Suppressor macrophage treated with lipopolysaccharide for 1 hour (primary cell): ENCODE results near the gene NUAK1.

Experiments used
- DNase-seq, 3 donors: peaks; one replicate each; pipeline ENCODE4 v3.0.0-alpha.2; 2020 to 2022

The NUAK1 gene

DNA sequence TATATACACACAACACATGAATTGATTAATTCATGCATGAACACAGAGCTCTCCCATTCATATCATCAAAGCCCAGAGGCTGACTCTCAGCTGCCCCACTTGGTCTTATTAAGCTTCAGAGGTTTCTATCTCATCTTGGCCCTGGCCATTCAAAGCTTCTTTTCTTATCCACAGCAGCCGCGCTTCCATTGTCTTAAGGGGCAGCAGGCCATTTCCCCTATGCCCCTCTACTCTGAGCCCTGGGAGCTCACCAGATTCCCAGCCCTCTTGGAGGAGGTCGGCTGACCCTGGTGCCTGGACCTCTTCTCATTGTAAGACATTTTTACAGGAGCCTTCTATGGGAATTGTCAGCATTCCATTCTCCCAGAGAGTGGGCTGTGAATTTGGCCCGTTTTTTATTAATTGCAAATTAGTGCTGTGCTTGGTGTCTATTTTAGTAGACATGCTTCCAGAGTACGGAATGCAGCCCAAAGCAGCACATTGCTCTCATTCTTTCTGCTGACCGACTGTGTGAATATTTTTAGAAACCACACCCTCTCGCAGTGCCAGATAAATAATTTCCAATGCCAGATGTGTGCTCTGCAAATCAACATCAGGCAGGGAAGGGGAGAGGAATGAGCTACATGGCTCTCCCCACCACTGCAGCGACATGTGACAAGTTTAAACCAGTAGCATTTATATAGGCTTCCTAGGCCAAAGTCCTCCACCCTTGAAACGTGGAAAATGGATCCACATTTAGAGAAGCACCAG, 58.5 kb downstream of the NUAK1 start:
- DNase-seq: no peak

DNA sequence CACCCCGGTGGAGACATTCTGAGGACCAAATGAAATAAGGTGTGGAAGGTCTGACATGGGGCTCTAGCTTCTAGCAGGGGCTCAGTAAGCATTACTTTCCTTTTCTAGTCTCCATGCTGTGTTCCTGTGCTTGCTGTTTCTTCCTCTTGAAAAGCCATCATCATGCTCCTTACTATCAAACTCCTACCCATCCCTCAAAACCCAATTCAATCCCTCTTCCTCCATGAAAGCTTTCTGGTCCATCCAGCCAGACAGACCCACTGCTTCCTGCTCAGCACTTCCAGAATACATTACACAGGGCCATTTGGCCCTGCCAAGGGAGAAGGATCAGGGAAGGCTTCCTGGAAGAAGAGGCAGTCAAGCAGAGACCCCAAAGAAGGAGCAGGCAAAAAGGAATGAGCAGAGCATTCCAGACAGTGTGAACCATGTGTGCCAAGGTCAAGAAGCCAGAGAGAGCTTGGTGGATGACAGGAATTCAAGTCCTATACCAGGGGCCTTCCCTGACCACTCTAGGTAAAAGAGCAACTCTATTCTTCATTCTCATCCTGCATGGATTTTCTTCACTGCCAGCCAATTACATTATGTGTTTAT, 59.5 kb downstream of the NUAK1 start:
- peak in 1 of 3 donors; percentile 4 for DNase-seq

DNA sequence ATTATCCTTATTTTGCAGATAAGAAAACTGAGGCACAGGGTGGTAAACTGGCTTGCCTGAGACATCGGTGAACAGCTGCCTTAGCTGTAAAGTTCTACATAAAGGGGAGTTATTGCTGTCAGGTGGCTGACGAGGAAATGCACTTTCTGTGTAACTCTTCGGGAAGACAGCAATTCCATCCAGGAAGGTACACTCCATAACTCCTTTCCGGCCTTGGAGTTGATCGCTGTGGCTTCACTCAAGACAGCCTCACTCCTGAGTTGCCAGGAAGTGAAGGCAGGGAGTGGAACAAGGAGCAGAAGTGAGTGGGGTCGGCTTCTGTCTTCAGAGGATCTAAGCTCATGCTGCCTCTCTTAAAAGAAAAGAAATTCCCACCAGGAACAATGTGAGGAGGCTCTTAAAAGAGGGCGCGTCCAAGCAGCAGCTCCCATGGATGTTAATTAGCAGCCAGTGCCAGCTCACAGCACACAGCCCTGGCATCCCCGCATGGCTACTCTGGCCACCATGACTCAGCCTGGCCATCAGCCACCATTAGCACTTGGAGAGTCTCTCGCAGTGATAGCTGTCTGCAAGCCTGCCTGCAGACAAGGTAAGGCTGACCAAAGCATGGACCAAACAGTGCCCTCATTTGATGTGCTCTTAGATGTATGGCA, 60.3 kb downstream of the NUAK1 start:
- no peak for DNase-seq

DNA sequence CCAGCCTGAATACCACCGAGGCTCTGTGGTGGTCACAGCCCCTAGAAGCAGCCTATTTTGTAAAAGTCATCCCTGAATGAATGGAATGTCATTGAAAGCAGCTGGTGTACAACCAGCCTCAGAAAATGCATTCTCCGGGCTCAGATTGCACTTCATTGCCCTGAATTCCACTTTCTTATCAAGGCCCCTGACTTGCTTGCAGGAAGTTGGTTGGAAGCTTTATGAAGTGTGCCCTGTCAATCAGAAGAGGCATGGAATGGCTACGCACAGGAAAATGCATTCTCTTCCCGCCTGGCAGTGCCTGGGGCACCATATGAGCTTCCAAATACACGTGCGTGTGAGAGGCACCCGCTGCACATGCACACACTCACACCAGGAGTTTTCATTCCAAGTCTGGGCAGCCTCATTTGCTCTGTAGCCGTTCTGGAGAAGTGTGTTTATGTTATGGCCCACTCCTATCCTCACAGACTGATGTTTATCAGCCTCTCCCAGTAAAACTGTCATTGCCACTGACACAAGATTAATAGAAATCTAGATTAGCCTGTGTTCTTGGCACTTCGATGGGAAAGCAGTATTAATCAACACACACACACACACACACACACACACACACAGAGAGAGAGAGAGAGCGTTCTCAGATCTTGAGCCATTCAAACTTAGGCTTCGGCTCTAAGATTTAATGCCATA, 63.9 kb downstream of the NUAK1 start:
- no peak for DNase-seq

DNA sequence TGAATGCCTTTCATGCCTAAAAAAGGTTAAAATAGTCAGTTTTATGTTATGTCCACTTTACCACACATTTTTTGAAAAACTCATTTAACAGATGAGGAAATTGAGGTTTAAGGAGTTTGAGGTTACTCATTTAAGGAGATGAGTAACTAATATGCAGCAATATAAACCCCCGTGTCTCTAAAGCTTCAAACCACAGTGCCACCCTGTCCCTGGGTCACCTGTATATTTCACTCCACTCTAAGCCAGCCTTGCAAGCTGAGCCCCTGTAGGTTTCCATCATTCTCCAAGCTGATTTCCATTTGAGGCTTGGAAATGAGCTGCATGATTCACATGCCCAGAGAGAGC, 64.4 kb downstream of the NUAK1 start:
- DNase-seq: no peak

DNA sequence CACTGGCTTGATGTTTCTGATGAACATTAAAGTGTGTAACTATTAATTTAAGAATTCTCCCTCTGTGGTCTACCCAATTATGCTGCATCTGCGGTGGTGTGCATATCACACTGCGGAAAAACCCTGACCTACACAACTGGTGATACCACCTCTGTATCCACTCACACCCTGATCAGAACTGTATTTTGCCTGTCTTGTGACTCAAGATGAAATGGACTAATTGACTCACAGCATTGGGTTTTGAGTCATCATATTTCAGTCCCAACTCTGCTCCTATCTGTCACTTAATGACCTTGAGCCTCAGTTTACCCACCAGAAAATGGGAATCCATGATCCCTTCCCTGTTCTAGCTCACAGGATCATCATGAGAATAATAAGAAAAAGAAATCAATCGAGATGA, 65.6 kb downstream of the NUAK1 start:
- DNase-seq: no peak

DNA sequence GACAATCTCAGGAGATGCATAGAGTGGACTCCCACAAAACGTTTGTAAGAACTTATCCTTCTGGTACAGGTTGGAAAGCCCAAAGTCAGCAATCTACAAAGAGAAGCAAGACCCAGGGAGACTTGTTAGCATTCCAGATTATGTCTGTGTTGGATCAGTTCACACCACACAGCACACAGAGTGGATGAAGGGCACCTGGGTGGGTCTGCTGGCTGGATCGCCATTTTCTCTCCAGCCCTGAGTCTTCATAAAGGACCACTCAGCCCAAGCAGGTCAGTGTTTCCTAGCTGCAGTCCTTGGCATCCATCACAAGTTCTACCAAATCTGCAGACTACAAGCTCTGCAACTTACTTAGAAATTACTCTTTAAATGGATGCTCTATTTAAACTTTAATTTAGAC, 66.0 kb downstream of the NUAK1 start:
- no peak for DNase-seq

DNA sequence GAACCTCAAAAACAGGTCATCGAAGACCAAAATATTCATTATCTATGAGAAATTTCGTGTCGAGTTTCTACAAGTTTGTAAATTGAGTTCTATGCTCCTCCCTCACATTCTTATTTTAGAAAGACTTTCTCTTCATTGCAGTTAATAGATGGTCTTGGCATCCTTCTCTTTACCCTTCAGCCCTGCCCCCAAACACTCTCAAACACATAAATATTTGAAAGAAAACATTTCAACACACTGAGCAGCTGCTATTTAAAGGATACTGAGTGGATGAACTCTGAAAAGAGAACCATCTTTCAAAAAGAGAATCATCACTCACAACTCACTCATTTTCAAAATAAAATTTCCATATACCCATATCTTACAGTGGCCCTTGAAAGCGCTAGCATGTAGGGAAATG, 67.1 kb downstream of the NUAK1 start:
- no peak for DNase-seq

DNA sequence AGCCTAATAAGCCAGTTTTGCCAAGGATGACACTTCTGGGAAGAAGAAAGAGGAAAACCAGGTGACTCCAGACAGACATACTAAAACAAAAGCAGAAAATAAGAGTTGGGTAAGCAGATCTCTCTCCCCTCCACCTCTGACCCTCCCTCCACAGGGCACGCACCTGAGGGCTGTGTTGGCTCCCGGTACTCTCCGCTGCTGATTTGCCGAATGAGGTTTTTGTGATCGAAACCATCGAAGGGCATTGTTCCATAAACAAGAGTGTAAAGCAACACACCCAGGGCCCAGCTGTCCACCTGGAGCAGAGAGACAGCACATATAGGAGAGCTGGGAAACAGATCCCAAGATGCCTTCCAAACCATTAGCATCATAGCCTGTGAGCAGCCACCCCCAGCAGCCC, 68.1 kb downstream of the NUAK1 start:
- DNase-seq: no peak

DNA sequence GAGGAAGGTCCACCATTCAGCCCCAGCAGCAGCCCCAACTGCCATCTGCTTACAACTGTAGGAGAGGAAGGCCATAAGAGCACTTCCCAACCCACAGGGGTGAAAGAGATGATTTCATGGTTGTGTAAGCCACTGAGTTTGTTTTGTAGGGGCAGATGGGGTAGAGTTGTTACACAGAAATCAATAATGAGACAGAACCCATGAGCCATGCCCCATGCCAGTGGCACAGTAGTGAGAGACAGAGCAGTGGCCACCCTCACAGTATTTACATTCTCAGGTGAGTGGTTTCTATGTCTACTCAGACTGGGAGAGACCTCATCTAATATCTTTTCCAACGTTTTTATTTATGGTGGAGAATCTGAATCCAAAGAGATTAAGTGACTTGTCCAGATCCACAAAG, 68.6 kb downstream of the NUAK1 start:
- DNase-seq: no peak

DNA sequence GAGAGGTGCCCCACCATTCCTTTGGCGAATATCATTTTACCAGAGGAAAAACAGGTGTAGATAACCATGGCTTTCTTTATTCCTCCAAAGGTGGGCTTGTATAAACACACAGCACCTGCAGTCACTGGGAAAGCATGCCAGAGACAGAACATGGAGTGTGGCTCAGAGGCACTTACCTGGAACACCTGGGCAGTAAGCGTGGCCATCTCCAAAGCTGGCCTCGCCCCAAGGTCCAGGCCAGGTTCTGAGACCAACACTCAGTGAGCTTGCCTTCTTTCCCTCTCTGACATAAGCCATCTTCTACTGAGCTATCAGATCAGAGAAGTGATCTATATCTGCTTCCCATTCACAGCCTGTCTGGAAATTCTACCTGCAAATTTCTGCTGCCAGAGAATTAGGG, 70.5 kb downstream of the NUAK1 start:
- no peak for DNase-seq

DNA sequence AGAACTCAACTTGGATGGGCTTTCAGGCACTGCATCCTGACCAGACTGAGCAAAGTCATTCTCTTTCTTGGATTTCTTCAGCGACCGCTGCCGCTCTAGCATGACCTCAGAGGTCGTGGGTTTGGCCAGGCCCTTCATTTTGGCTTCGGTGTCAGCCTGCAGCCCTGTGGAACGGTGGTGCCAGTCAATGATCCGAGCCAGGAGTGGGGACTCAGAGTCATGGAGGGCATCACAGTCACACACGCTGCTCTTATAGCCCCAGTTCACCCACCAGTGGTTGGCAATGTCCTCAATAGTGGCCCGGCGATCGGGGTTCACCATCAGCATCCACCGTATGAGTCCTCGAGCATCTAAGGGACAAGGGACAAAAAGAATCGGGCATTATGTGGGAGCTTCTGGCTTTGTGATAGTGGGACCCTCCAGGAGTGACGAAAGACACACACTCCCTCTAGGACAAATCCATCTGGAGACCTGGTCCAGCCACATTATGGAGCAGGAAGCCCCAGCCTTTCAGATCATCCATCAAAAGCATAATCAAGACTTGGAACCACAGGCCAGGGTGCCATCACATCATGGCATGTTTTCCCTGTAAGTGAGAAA, 71.0 kb downstream of the NUAK1 start:
- no peak for DNase-seq

DNA sequence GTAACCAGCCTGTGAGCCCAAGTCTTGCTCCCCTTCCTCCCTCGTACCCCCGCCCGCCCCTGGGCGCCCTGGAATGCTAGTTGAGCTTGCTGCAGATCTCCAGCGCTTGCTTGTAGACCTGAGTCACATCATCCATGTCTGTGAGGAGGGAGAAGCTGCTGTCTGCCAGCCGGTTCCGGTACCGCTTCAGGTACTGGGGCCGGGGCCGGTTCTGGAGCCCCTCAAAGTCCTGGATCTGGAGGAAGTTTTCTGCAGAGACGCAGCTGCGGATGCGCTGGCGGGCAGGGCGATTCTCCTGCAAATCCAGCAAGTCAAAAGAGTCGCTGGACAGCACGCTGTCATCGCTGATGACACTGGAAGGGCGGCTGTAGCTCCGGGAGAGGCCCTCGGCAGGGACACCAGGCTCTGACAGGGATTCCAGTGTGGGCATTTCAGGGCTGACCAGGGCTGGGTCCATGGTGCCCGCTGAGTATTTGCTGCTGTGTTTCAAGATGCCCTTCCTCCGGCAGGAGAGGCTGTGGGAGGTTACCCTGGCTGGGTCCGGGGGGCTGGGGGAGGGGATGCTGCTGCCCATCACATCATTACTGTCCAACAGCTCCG, 71.9 kb downstream of the NUAK1 start:
- no peak for DNase-seq

DNA sequence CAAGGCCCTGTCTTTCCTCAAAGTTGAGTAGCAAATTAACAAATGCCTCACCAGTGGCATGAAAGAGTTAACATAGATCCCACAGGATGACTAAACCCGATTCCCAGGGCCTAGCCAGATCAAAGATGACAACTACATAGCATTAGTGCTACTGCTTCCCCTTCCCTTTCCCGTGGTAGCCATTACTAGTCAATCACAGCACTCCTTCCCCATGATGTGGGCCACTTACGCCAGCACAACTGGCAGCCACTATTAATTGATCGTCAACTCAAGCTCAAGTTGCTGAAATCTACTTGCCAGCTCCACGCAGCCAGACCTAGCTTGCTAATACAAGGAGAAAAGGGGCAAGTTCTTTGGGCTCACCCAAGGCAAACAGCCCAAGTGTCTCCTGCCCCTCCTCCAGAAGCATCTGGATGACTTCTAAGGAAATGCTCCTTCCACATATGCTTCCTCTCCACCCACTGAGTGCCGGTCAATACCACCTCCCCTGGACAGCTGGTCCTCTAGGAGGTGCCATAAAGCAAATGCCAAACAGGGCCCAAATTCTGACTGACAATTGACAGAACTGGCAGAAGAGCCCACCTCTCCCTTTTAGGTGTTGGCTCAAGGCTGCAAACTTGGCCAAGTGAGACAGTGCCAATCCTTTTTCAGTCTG, 72.6 kb downstream of the NUAK1 start:
- DNase-seq: no peak

DNA sequence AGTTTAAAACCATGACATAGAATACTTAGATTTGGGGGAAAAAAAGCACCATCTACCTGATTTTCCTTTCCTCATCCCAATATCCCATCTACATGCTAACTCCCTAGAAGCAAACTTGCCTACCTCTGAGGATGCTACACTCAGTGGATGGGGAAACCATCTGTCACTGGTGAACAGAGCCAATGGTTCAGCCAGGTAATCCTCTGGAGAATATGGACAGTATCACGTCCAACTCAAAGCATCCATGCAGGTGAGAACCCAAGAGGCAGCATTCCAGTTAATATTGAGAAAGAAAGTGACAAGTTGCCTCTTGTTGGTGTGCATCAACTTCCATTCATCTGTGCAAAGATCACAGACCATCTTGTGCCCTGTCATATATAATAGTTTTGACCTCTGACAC, 73.2 kb downstream of the NUAK1 start:
- DNase-seq: no peak

DNA sequence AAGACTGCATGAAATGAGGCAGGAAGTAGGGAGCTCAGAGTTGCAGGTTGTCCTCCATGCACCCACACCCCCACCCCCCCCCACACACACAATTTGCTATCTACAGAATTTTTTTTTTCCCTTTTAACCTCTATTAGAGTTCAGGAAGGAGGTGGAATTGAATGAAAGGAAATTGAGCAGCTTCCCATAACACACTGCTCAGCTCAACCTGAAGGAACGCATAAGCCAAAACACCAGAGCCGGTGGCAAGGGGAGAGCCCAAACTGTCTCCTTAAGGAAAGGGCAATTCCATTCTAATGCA, 74.1 kb downstream of the NUAK1 start:
- DNase-seq: no peak

DNA sequence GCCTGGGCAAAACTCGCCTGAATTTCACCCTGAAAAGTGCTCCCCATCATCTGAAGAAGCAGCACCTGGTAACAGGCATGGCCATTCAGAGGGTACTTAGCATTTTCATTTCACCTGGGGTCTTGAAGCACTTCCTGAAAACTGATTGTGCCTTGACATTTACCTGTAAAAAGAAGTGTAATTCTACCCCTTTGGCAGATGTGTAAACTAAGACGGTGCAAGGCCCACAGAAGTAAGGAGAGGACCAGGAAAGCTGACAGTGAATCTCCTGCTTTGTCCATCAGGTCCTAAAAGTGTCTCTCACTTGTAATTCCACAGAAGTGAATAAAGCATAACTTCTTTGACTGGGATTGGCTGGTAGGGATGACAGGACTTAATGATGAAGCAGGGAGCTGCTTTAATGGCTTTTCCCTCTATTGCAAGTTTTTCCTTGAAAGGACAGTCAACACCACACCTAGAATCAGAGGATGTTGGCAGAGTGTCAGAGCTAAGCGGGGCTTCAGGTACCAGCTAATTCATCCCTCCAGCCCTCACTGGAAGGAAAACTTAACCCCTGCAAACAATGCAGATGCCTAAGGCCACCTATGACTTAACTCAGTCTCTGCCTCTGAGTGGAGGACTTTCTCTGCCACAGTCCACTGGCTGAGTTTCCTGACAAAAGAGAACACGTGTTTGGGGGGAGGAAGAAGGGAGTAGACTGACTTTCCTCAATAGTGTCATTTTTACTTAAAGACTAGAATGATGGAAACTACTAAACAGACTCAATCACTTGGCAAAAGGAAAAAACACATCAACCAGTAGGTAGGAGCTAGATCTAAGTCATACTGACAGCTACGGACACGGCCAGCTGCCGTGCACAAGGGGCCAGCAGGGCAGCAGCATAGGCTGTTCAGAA, 74.7 kb downstream of the NUAK1 start:
- DNase-seq: no peak

DNA sequence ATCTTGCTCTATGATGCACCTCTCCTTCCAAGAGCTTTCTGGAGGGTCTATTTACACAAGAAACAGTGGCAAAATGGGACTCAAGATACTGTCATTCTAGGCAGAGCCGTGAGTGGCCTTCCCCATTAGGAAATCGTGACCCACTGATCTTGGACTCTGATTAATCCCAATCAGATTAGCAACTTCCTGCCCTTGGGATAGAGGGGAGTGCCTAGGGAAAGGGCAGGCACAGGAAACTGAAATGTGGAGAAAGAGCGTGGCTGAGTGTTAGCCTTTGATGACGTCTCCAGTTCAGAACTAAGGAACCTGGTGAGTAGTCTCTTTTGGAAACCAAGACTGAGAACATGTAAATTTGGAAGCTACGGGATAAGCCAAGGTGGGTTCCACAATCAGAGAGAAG, 76.1 kb downstream of the NUAK1 start:
- no peak for DNase-seq

DNA sequence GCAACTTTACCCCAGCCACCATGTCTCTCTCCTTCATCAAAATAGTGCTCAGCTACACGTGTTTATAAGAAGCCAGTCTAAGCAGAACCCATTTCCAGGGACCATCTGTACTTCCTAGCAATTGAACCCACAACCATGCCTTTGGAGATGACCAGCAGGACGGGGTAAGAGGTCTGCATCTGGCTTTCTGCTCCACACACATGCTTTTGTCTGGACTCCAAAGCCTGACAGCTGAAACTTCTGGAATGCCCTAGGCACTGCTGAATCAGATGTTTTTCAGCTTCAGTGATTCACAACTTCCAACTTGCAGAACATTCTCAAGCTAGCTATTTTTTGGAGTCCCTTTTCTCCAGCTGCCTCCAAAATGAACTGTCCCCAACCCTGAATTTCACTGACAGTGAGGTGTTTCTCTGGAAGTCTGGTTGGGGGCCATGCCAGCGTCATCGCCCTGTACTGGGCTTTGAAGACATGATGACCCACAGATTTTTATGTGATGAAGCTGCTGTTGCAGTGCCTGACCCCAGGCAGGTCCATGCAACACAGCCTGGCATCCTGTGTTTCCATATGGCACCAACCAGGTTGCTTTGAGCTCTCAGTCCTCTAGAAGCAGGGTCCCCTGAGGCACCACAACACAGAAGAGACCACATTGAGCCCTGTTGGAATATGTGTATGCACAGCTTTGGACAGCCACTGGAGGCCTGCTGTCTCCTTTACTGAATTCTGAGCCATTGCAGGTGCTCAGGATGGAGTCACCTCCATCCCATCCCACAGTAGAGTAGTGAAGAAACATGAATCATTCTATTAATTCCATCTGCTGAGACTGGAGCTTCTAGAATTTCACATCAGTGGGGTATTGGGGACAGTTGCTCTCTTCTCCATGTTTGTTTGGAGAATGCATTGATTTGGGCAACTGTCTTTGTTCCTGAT, 80.2 kb downstream of the NUAK1 start:
- no peak for DNase-seq

DNA sequence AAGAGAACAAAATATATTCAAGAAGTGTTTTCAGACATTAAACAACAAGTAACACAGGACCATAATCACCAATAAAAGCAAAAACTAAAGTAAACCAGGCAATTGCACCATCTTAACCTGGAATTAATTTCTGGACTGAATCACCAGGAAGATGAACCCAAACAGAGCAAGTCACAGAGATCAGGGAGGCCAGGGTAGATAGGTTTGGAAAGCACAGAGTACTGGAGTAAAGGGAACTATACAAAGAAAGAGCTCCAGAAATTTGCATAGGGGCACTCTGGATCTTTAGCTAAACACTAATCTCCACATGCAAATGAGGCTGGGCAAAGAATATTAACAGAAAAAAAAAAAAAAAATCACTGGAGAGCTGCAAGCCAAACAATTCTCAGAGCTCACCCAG, 84.7 kb downstream of the NUAK1 start:
- no peak for DNase-seq
